Natural killer cell (primary cell): ENCODE data around the gene PM20D2. TPM values are rescaled to one million over a fixed set of nuclear protein-coding genes. Genes with fewer than 3 reads are reported as not detected.

Source experiments
- ATAC-seq, 3 donors: fragments of 150-1000 bp in 2 of 3; fragments of 200-7000 bp in 1 of 3; cut with Tn5 transposase; 1 replicate in 1 of 3; 2 replicates in 2 of 3; pipeline ENCODE4 v1.10.0; 2021; ENCODE audit warnings: mild to moderate bottlenecking in 2 of 3, moderate library complexity in 2 of 3
- DNase-seq, 2 donors: peaks; one replicate each; pipeline versions ENCODE4 v3.0.0 to v3.0.0-alpha.2; 2013 to 2021; ENCODE audit warnings: mixed read lengths in 1 of 2
- H3K27ac ChIP-seq: one replicate; pipeline ENCODE4 v1.5.1; 2013; ENCODE audit warnings: mild to moderate bottlenecking, low read length
- H3K27me3 ChIP-seq: one replicate; pipeline ENCODE4 v1.6.1; 2013; ENCODE audit warnings: low read length; ENCODE audit not compliant: control insufficient read depth, insufficient read depth
- H3K36me3 ChIP-seq: one replicate; pipeline ENCODE4 v1.6.1; 2013; ENCODE audit warnings: low read length; ENCODE audit not compliant: control insufficient read depth, insufficient read depth
- H3K4me1 ChIP-seq: one replicate; pipeline ENCODE4 v1.6.1; 2013; ENCODE audit warnings: low read length; ENCODE audit not compliant: control insufficient read depth, insufficient read depth
- H3K4me3 ChIP-seq: one replicate; pipeline ENCODE4 v1.5.1; 2013; ENCODE audit warnings: low read length
- H3K9me3 ChIP-seq: one replicate; pipeline ENCODE4 v1.6.1; 2013; ENCODE audit warnings: low read length; ENCODE audit not compliant: control insufficient read depth, insufficient read depth
- H3K27ac Mint-ChIP-seq, 2 donors: one replicate each; pipeline ENCODE4 v1.8.0; 2022; ENCODE audit warnings: mild to moderate bottlenecking in 2 of 2, mixed read lengths in 2 of 2, moderate library complexity in 1 of 2
- H3K27me3 Mint-ChIP-seq, 2 donors: one replicate each; pipeline ENCODE4 v1.8.0; 2022; ENCODE audit warnings: low read depth in 2 of 2, mixed read lengths in 2 of 2
- H3K36me3 Mint-ChIP-seq: one replicate; pipeline ENCODE4 v1.8.0; 2022; ENCODE audit warnings: mixed read lengths
- H3K4me1 Mint-ChIP-seq, 2 donors: one replicate each; pipeline ENCODE4 v1.8.0; 2022; ENCODE audit warnings: mixed read lengths in 2 of 2
- H3K4me3 Mint-ChIP-seq: one replicate; pipeline ENCODE4 v1.8.0; 2022; ENCODE audit warnings: mild to moderate bottlenecking, moderate library complexity, mixed read lengths
- H3K9me3 Mint-ChIP-seq, 2 donors: one replicate each; pipeline ENCODE4 v1.8.0; 2022; ENCODE audit warnings: mixed read lengths in 2 of 2
- CTCF ChIP-seq: fragments of 200-600 bp; IDR thresholded peaks from one replicate; pipeline ENCODE4 v1.8.0; 2022; ENCODE audit warnings: antibody characterized with exemption
- WGBS: methylation state at CpG from one replicate; pipeline ENCODE4 v1.1.7; 2013; ENCODE audit warnings: missing lambda C conversion rate; ENCODE audit not compliant: insufficient coverage; 5-methylcytosine and 5-hydroxymethylcytosine counted together
- intact Hi-C: fragments of 100-400 bp; cut with micrococcal nuclease; formaldehyde crosslinking; loops from one replicate; pipeline ENCODE4 v1.14.2; 2022
- total RNA-seq, 4 donors: library from RNA; stranded (reverse); fragments of 120-200 nt in 1 of 4; gene quantifications; one replicate each; pipeline versions ENCODE4 v1.2.3 to v1.2.4, GENCODE V29; 2013 to 2022

The PM20D2 gene
- total RNA-seq, 3 donors from 2014 or later (not counting 1 experiment from before 2014, with no cell fraction given): 4.0 to 6.1 (median 4.9) TPM

DNA sequence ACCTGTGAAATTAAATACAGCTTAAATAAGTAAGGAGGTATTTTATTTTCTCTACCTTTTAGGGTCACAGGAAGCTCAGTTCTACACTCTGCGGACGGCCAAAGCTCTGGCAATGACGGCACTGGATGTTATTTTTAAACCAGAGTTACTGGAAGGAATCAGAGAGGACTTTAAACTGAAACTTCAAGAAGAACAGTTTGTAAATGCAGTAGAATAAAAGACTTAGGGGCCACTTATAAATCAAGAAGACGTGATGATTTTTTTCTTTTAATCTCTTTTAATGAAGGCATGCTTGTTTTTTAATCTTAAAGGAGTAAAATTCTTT, 16.2 kb downstream of the PM20D2 start:
- Histone ChIP-seq H3K4me3 (no peak overlapping the region), H3K27ac (no peak overlapping the region), H3K27me3 (no peaks in the 10 kb centered on the region), H3K9me3 (no peaks in the 10 kb centered on the region), H3K36me3 (peaks cover 41% of the 10 kb centered on the region), H3K4me1 (no peaks in the 10 kb centered on the region)
- no peak for TF ChIP-seq CTCF
- ATAC-seq (no peak), DNase-seq (no peak)
- H3K27me3 Mint-ChIP-seq: no peaks in the 10 kb centered on the region
- no peak overlapping the region for H3K4me3 Mint-ChIP-seq
- no peaks in the 10 kb centered on the region for H3K4me1 Mint-ChIP-seq
- intact Hi-C loops: no loop called here
- H3K9me3 Mint-ChIP-seq: no peaks in the 10 kb centered on the region
- H3K27ac Mint-ChIP-seq: no peak overlapping the region
- 89% methylated on average over 3 of the region's 4 CpGs for WGBS
- H3K36me3 Mint-ChIP-seq: no peaks in the 10 kb centered on the region

DNA sequence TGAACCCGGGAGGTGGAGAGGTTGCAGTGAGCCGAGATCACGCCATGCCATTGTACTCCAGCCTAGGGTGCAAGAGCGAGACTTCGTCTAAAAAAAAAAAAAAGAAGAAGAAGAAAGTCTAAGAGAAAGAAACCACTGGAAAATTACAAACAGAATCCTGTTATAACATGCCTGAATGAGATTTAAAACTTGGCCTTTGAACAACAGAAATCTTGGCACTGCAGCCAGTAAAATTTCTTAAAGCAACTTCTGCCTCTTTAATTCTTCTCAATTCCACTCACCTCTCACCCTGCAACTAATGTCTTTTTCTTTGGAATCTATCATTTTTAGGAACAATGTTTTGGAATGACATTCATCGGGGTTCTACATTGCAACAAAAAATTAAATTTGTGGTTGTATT, 26.3 kb downstream of the PM20D2 start:
- no peak for ATAC-seq
- Mint-ChIP-seq H3K4me3 (no peak overlapping the region), H3K27me3 (no peaks in the 10 kb centered on the region), H3K9me3 (no peaks in the 10 kb centered on the region), H3K36me3 (no peaks in the 10 kb centered on the region), H3K27ac (no peak overlapping the region), H3K4me1 (no peaks in the 10 kb centered on the region)
- no peaks in the 10 kb centered on the region for H3K36me3 ChIP-seq
- no peaks in the 10 kb centered on the region for H3K4me1 ChIP-seq
- DNase-seq: no peak
- TF ChIP-seq CTCF: no peak
- intact Hi-C loops: no loop called here
- no peaks in the 10 kb centered on the region for H3K9me3 ChIP-seq
- H3K27me3 ChIP-seq: no peaks in the 10 kb centered on the region
- no peak overlapping the region for H3K4me3 ChIP-seq
- 71% methylated on average over 4 of the region's 6 CpGs for WGBS
- no peak overlapping the region for H3K27ac ChIP-seq

GRCh38 chr6:89173634-89174033, 27.8 kb downstream of the PM20D2 start:
- no peak for TF ChIP-seq CTCF
- Mint-ChIP-seq H3K4me3 (no peak overlapping the region), H3K36me3 (no peaks in the 10 kb centered on the region), H3K9me3 (no peaks in the 10 kb centered on the region), H3K4me1 (no peaks in the 10 kb centered on the region), H3K27ac (no peak overlapping the region), H3K27me3 (no peaks in the 10 kb centered on the region)
- Histone ChIP-seq H3K9me3 (no peaks in the 10 kb centered on the region), H3K36me3 (no peaks in the 10 kb centered on the region), H3K4me1 (no peaks in the 10 kb centered on the region), H3K27ac (no peak overlapping the region), H3K27me3 (no peaks in the 10 kb centered on the region), H3K4me3 (no peak overlapping the region)
- ATAC-seq (no peak), DNase-seq (no peak)
- WGBS: 94% methylated on average over 2 of the region's 4 CpGs
- intact Hi-C loops: no loop called here

DNA sequence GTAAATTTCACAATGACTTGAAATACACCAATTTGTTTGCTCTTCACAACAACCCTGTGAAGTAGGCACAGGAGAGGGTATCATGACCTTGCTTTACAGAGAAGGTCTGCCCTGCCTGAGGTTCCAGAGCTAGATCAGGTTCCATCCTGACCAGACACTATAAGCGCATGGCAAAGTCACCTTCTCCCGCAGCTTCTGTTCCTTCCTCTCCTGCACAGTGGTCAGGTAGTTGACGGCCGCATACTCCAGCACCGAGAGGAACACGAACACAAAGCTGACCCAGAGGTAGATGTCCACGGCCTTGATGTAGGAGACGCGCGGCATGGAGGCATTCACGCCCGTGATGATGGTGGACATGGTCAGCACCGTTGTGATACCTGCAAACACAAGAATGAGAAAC, 34.3 kb downstream of the PM20D2 start:
- Mint-ChIP-seq H3K27ac (no peak overlapping the region), H3K27me3 (peaks cover 2 to 20% of the 10 kb centered on the region in 2 donors), H3K36me3 (no peaks in the 10 kb centered on the region), H3K9me3 (no peaks in the 10 kb centered on the region), H3K4me1 (no peaks in the 10 kb centered on the region), H3K4me3 (no peak overlapping the region)
- 95% methylated on average over 13 of the region's 13 CpGs for WGBS
- no peaks in the 10 kb centered on the region for H3K27me3 ChIP-seq
- intact Hi-C loops: no loop called here
- TF ChIP-seq CTCF: no peak
- no peak for DNase-seq
- H3K9me3 ChIP-seq: no peaks in the 10 kb centered on the region
- no peak overlapping the region for H3K27ac ChIP-seq
- no peaks in the 10 kb centered on the region for H3K36me3 ChIP-seq
- no peak for ATAC-seq
- H3K4me1 ChIP-seq: no peaks in the 10 kb centered on the region
- H3K4me3 ChIP-seq: no peak overlapping the region
